SK-N-SH (cell line): ENCODE results near the gene SPOCK3. TPM values are rescaled to one million over a fixed set of nuclear protein-coding genes. Genes with fewer than 3 reads are reported as not detected.

Experiments
- CTCF ChIA-PET: fragments of 300-600, 350-600 bp; formaldehyde crosslinking; extraction: SDS; loops from one replicate; lab custom pipeline; 2021; lab: Yijun Ruan, JAX
- POLR2A ChIA-PET: fragments of 350-600 bp; sonication (Branson Sonifier 250); formaldehyde crosslinking; extraction: SDS; loops from one replicate; lab custom pipeline; 2020; ENCODE audit warnings: antibody characterized with exemption, inconsistent platforms; lab: Yijun Ruan, JAX
- DNase-seq: peaks from one replicate; pipeline ENCODE4 v3.0.0; 2012
- H2AFZ ChIP-seq: fragments of 200-600 bp; sonication (generic); 2 replicates; pipeline ENCODE4 v1.8.1; 2016; ENCODE audit warnings: antibody characterized with exemption, mild to moderate bottlenecking, low read depth
- H3F3A ChIP-seq: fragments of 200-600 bp; sonication (generic); replicated peaks from 2 replicates; pipeline ENCODE3; 2016; ENCODE audit warnings: antibody characterized with exemption, mild to moderate bottlenecking; ENCODE audit not compliant: insufficient read depth
- H3K27ac ChIP-seq, 2 experiments: fragments of 200-500 bp in 1 of 2; fragments of 200-600 bp in 1 of 2; sonication (Bioruptor generic) in 1 of 2; sonication (generic), shearing (Covaris generic) in 1 of 2; 2 replicates each; pipeline versions ENCODE4 v1.5.1 to v1.6.1; 2014 to 2016; ENCODE audit warnings: low read depth in 2 of 2, inconsistent platforms in 1 of 2, low read length in 1 of 2, mild to moderate bottlenecking in 1 of 2, mixed read lengths in 1 of 2
- H3K27me3 ChIP-seq: fragments of 200-600 bp; sonication (generic), shearing (Covaris generic); 2 replicates; pipeline ENCODE4 v1.6.1; 2016; ENCODE audit warnings: mixed run types; ENCODE audit not compliant: insufficient read depth
- H3K36me3 ChIP-seq, 2 experiments: fragments of 200-500 bp in 1 of 2; fragments of 200-600 bp in 1 of 2; sonication (Bioruptor generic) in 1 of 2; sonication (generic) in 1 of 2; replicated peaks in 1 of 2; 2 replicates each; pipeline versions ENCODE3 to v1.5.1; 2014 to 2016; ENCODE audit warnings: low read length in 1 of 2, mild to moderate bottlenecking in 1 of 2; ENCODE audit not compliant: insufficient read depth in 2 of 2, control insufficient read depth in 1 of 2
- H3K4me1 ChIP-seq, 2 experiments: fragments of 200-500 bp in 1 of 2; fragments of 200-600 bp in 1 of 2; sonication (Bioruptor generic) in 1 of 2; sonication (generic), shearing (Covaris generic) in 1 of 2; 2 replicates each; pipeline versions ENCODE4 v1.5.1 to v1.6.1; 2014 to 2016; ENCODE audit warnings: low read depth in 1 of 2, low read length in 1 of 2, mixed run types in 1 of 2; ENCODE audit not compliant: insufficient read depth in 2 of 2, control insufficient read depth in 1 of 2
- H3K4me2 ChIP-seq: fragments of 200-600 bp; sonication (generic), shearing (Covaris generic); 2 replicates; pipeline ENCODE4 v1.6.1; 2017; ENCODE audit warnings: mixed run types
- H3K4me3 ChIP-seq, 2 experiments: fragments of 200-500 bp in 1 of 2; fragments of 200-600 bp in 1 of 2; sonication (Bioruptor generic) in 1 of 2; sonication (generic), shearing (Covaris generic) in 1 of 2; 2 replicates each; pipeline versions ENCODE4 v1.5.1 to v1.8.1; 2014 to 2016; ENCODE audit warnings: low read depth in 2 of 2, inconsistent platforms in 1 of 2, low read length in 1 of 2, mild to moderate bottlenecking in 1 of 2, mixed read lengths in 1 of 2, moderate library complexity in 1 of 2
- H3K79me2 ChIP-seq: fragments of 200-600 bp; sonication (generic); 2 replicates; pipeline ENCODE4 v1.8.1; 2017; ENCODE audit warnings: mild to moderate bottlenecking; ENCODE audit not compliant: insufficient read depth
- H3K9ac ChIP-seq: fragments of 200-600 bp; sonication (generic); 2 replicates; pipeline ENCODE4 v1.6.1; 2017; ENCODE audit warnings: mixed run types
- H3K9me2 ChIP-seq: fragments of 200-600 bp; sonication (generic); 2 replicates; pipeline ENCODE4 v1.6.1; 2017; ENCODE audit warnings: mixed run types
- H3K9me3 ChIP-seq: fragments of 200-600 bp; sonication (generic); 2 replicates; pipeline ENCODE4 v1.6.1; 2017; ENCODE audit warnings: mixed run types, mild to moderate bottlenecking, moderate library complexity
- H4K20me1 ChIP-seq: fragments of 200-600 bp; sonication (generic); 2 replicates; pipeline ENCODE4 v1.6.1; 2017; ENCODE audit warnings: mild to moderate bottlenecking, mixed run types; ENCODE audit not compliant: insufficient read depth
- CTCF ChIP-seq: fragments of 200-600 bp; sonication (generic); IDR thresholded peaks from 2 replicates; pipeline ENCODE4 v1.6.1; 2017; ENCODE audit warnings: antibody characterized with exemption, mild to moderate bottlenecking, moderate library complexity
- ELF1 ChIP-seq: IDR thresholded peaks from 2 replicates; pipeline ENCODE4 v1.4.0; 2012
- EP300 ChIP-seq, 2 experiments: IDR thresholded peaks; 2 replicates each; pipeline versions ENCODE4 v1.4.0 to v1.6.1; 2012; ENCODE audit warnings: borderline replicate concordance in 1 of 2, low read depth in 1 of 2, low read length in 1 of 2
- EZH2phosphoT487 ChIP-seq: fragments of 200-600 bp; sonication (generic); IDR thresholded peaks from 2 replicates; pipeline ENCODE4 v1.6.1; 2017; ENCODE audit warnings: low read depth, mixed run types, mild to moderate bottlenecking, antibody characterized with exemption, moderate library complexity, borderline replicate concordance
- FOSL2 ChIP-seq: IDR thresholded peaks from 2 replicates; pipeline ENCODE4 v1.4.0; 2012; ENCODE audit warnings: low read depth, mild to moderate bottlenecking, moderate library complexity, borderline replicate concordance
- FOXM1 ChIP-seq: IDR thresholded peaks from 2 replicates; pipeline ENCODE4 v1.4.0; 2012; ENCODE audit warnings: low read depth, mild to moderate bottlenecking
- GABPA ChIP-seq: IDR thresholded peaks from 2 replicates; pipeline ENCODE4 v1.4.0; 2012; ENCODE audit warnings: low read depth, mild to moderate bottlenecking
- IRF3 ChIP-seq: fragments of 150-350 bp; IDR thresholded peaks from 2 replicates; pipeline ENCODE4 v1.6.1; 2016; ENCODE audit warnings: mild to moderate bottlenecking, low read depth, low read length
- MEF2A ChIP-seq: IDR thresholded peaks from 2 replicates; pipeline ENCODE4 v1.4.0; 2012; ENCODE audit warnings: low read depth, borderline replicate concordance
- NFIC ChIP-seq: IDR thresholded peaks from 2 replicates; pipeline ENCODE4 v1.4.0; 2012; ENCODE audit warnings: borderline replicate concordance
- NRF1 ChIP-seq: IDR thresholded peaks from 2 replicates; pipeline ENCODE4 v1.6.1; 2012; ENCODE audit warnings: low read depth, mild to moderate bottlenecking, low read length
- PBX3 ChIP-seq: IDR thresholded peaks from 2 replicates; pipeline ENCODE4; 2012
- POLR2AphosphoS5 ChIP-seq: IDR thresholded peaks from 2 replicates; pipeline ENCODE4 v1.6.1; 2012; ENCODE audit warnings: low read depth, low read length
- RCOR1 ChIP-seq: fragments of 150-350 bp; IDR thresholded peaks from 2 replicates; pipeline ENCODE4 v1.6.1; 2017; ENCODE audit warnings: antibody characterized with exemption, low read length
- REST ChIP-seq: IDR thresholded peaks from 2 replicates; pipeline ENCODE4 v1.6.1; 2012; ENCODE audit warnings: mild to moderate bottlenecking, low read depth, low read length, moderate library complexity
- SIN3A ChIP-seq: IDR thresholded peaks from 2 replicates; pipeline ENCODE4 v1.6.1; 2012; ENCODE audit warnings: low read depth, mild to moderate bottlenecking, low read length, moderate library complexity, borderline replicate concordance
- SMC3 ChIP-seq: IDR thresholded peaks from 2 replicates; pipeline ENCODE4 v1.6.1; 2012; ENCODE audit warnings: low read depth, low read length, improper control_type of control experiment
- TAF1 ChIP-seq: IDR thresholded peaks from 2 replicates; pipeline ENCODE4 v1.6.1; 2012; ENCODE audit warnings: low read depth, mild to moderate bottlenecking, low read length, moderate library complexity, borderline replicate concordance
- TCF12 ChIP-seq: IDR thresholded peaks from 2 replicates; pipeline ENCODE4 v1.4.0; 2012
- WGBS: methylation state at CpG from one replicate; pipeline ENCODE4 v1.1.6; 2017; ENCODE audit warnings: low lambda C conversion rate; 5-methylcytosine and 5-hydroxymethylcytosine counted together
- polyA plus RNA-seq, 3 experiments: library from polyadenylated mRNA; depleted of rRNA; stranded (reverse); fragments of >200 nt; gene quantifications; 2 replicates each; pipeline ENCODE4 v1.2.3, GENCODE V29; 2012

Gene SPOCK3
- polyA plus RNA-seq, 1 of the 3 experiments (the other 2 are of a cell fraction), result not detected

- ChIA-PET POLR2A (no interaction called here), CTCF (no interaction called here)
- no peak overlapping the region for H3K9ac ChIP-seq
- no peak for DNase-seq
- 32% methylated on average over 5 of the region's 5 CpGs for WGBS
- no peak overlapping the region for H3K4me2 ChIP-seq
- H3F3A ChIP-seq, result no peaks in the 10 kb centered on the region
- H3K27ac ChIP-seq, result no peak overlapping the region
- H3K36me3 ChIP-seq, result no peaks in the 10 kb centered on the region
- no peak overlapping the region for H2AFZ ChIP-seq
- no peaks in the 10 kb centered on the region; the same call in 1 of the 2 replicates for H3K9me3 ChIP-seq
- H3K27me3 ChIP-seq, result no peaks in the 10 kb centered on the region
- H3K4me1 ChIP-seq, result no peaks in the 10 kb centered on the region
- H3K9me2 ChIP-seq, result 0 out of 2 replicates have a peak, but pooled peaks cover 2% of the 10 kb centered on the region
- H4K20me1 ChIP-seq, result no peaks in the 10 kb centered on the region
- TF ChIP-seq REST (no peak), GABPA (no peak), MEF2A (no peak), ELF1 (no peak), RCOR1 (no peak), FOXM1 (no peak), SMC3 (no peak), CTCF (no peak), SIN3A (no peak), IRF3 (no peak)
- H3K4me3 ChIP-seq, result no peak overlapping the region
- H3K79me2 ChIP-seq, result no peaks in the 10 kb centered on the region
These were observed 131.8 kb downstream of the SPOCK3 start for GRCh38 chr4:167102475-167102874.

GRCh38 chr4:167101035-167101434 lies 133.3 kb downstream of the SPOCK3 start:
- H3K27ac ChIP-seq, result no peak overlapping the region
- TF ChIP-seq PBX3 (no peak), FOSL2 (no peak), TCF12 (no peak), EZH2phosphoT487 (no peak), IRF3 (no peak), NRF1 (no peak), NFIC (no peak), EP300 (IDR thresholded peaks at IDR 0.05; ENCODE audit: borderline replicate concordance in 1 of 2, low read depth in 1 of 2, low read length in 1 of 2) (no peak), GABPA (no peak), SMC3 (no peak), POLR2AphosphoS5 (no peak), TAF1 (no peak)
- no peak overlapping the region for H3K4me3 ChIP-seq
- H3K4me2 ChIP-seq, result no peak overlapping the region
- DNase-seq, result no peak
- ChIA-PET CTCF (no interaction called here), POLR2A (no interaction called here)
- no peaks in the 10 kb centered on the region; the same call in 1 of the 2 replicates for H3K9me3 ChIP-seq
- H3K9me2 ChIP-seq, result 0 out of 2 replicates have a peak, but pooled peaks cover 2% of the 10 kb centered on the region
- H3K27me3 ChIP-seq, result no peaks in the 10 kb centered on the region
- 8% methylated on average over 2 of the region's 2 CpGs for WGBS
- H3K4me1 ChIP-seq, result no peaks in the 10 kb centered on the region
- H3F3A ChIP-seq, result no peaks in the 10 kb centered on the region
- H3K36me3 ChIP-seq, result no peaks in the 10 kb centered on the region
- H3K79me2 ChIP-seq, result no peaks in the 10 kb centered on the region
- H2AFZ ChIP-seq, result no peak overlapping the region
- H3K9ac ChIP-seq, result no peak overlapping the region
- H4K20me1 ChIP-seq, result no peaks in the 10 kb centered on the region
